ENCODE data around the gene CORT. TPM values are rescaled to one million over a fixed set of nuclear protein-coding genes. Genes with fewer than 3 reads are reported as not detected.

CORT gene
- total RNA-seq, 1 donor from 2014 or later, result not detected

DNA sequence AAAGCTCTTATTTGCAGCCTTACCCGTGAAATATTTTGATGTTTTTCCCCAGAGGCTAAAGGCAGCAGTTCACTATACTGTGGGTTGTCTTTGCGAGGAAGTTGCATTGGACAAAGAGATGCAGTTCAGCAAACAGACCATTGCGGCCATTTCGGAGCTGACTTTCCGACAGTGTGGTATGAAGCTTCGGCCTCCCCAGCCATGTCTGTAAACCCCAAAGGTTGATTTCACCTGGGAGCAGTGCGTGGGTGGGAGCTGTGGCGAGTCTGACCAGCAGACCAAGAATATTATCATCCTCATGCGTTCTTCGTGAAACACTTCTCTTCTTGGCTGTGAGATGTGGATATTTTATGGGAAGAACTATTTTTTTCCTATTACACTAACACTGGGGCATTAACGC, 16.0 kb upstream of the CORT start:
- no peak overlapping the region for H3K27ac ChIP-seq
- no peaks in the 10 kb centered on the region for H3K36me3 ChIP-seq
- intact Hi-C loops (cut with DNase I), result no loop called here
- no peak overlapping the region for H3K4me3 ChIP-seq
- H3K4me1 ChIP-seq, result peaks cover 17% of the 10 kb centered on the region
- no peaks in the 10 kb centered on the region for H3K9me3 ChIP-seq
- no peak for DNase-seq
- no peaks in the 10 kb centered on the region for H3K27me3 ChIP-seq (ENCODE audit: low read depth)
- no peak for ATAC-seq
- TF ChIP-seq CTCF (IDR thresholded peaks at IDR 0.05), result no peak

GRCh38 chr1:10434590-10434989, 15.2 kb upstream of the CORT start:
- H3K4me1 ChIP-seq, result peaks cover 15% of the 10 kb centered on the region
- H3K27me3 ChIP-seq (ENCODE audit: low read depth), result no peaks in the 10 kb centered on the region
- ATAC-seq (no peak), DNase-seq (no peak)
- H3K36me3 ChIP-seq, result no peaks in the 10 kb centered on the region
- H3K27ac ChIP-seq, result no peak overlapping the region
- intact Hi-C loops (cut with DNase I), result no loop called here
- TF ChIP-seq CTCF (IDR thresholded peaks at IDR 0.05), result no peak
- H3K9me3 ChIP-seq, result no peaks in the 10 kb centered on the region
- H3K4me3 ChIP-seq, result no peak overlapping the region

DNA sequence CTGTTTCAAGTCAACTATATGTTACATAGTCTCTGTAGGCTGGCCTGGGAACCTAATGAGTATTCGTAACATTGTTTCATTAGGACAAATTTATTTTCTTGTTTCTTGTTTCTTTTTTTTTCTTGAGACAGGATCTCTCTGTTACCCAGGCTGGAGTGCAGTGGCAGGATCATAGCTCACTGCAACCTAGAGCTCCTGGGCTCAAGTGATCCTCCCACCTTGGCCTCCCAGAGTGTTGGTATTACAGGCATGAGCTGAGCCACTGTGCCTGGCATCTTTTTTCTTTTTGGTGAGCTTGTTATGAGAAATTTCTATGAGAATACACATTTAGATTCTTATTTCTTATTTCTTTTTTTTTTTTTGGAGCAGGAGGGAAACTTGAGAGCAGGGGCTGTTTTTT, 12.8 kb upstream of the CORT start:
- Histone ChIP-seq H3K27ac (no peak overlapping the region), H3K9me3 (no peaks in the 10 kb centered on the region), H3K27me3 (ENCODE audit: low read depth) (no peaks in the 10 kb centered on the region), H3K4me3 (no peak overlapping the region), H3K36me3 (peaks cover 7% of the 10 kb centered on the region), H3K4me1 (no peaks in the 10 kb centered on the region)
- DNase-seq, result no peak
- no peak for TF ChIP-seq CTCF (IDR thresholded peaks at IDR 0.05)
- intact Hi-C loops (cut with DNase I), result no loop called here
- ATAC-seq, result no peak

DNA sequence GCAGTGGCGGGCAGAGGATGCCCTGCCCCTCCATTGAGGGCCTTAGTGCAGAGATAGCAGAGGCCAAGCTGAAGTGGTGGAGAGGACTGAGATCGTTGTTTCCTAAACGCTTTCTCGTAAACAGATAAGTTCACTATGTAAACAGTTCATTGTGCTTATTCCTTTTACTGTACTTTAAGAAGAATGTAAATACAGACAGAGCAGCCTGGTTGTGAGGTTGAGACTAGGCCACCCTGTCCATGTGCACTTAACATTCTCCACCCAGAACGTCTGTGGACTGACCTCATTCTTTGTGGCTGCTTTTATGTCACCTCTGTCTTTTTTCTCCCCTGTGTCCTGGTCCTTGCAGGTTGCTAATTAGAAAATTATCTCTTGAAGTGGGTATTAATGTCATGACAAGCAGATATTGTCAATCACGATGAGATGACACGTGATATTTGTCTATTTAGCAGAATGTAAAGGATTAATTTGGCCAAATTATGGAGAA, 11.1 kb upstream of the CORT start:
- Histone ChIP-seq H3K27ac (peak overlapping the region; percentile 6), H3K9me3 (no peaks in the 10 kb centered on the region), H3K36me3 (peaks cover 10% of the 10 kb centered on the region), H3K27me3 (ENCODE audit: low read depth) (no peaks in the 10 kb centered on the region), H3K4me1 (no peaks in the 10 kb centered on the region), H3K4me3 (no peak overlapping the region)
- ATAC-seq (peak; percentile 68 to 86), DNase-seq (no peak)
- no peak for TF ChIP-seq CTCF (IDR thresholded peaks at IDR 0.05)
- intact Hi-C loops (cut with DNase I), result no loop called here

GRCh38 chr1:10440305-10440704, 9.5 kb upstream of the CORT start:
- H3K27me3 ChIP-seq (ENCODE audit: low read depth), result no peaks in the 10 kb centered on the region
- H3K9me3 ChIP-seq, result no peaks in the 10 kb centered on the region
- no peak overlapping the region for H3K27ac ChIP-seq
- no peak for ATAC-seq
- H3K4me1 ChIP-seq, result no peaks in the 10 kb centered on the region
- no peak for DNase-seq
- TF ChIP-seq CTCF (IDR thresholded peaks at IDR 0.05), result no peak
- peaks cover 19% of the 10 kb centered on the region for H3K36me3 ChIP-seq
- intact Hi-C loops (cut with DNase I), result no loop called here
- no peak overlapping the region for H3K4me3 ChIP-seq

- Histone ChIP-seq H3K4me3 (no peak overlapping the region), H3K9me3 (no peaks in the 10 kb centered on the region), H3K27me3 (ENCODE audit: low read depth) (no peaks in the 10 kb centered on the region), H3K36me3 (peaks cover 19% of the 10 kb centered on the region), H3K4me1 (no peaks in the 10 kb centered on the region), H3K27ac (no peak overlapping the region)
- intact Hi-C loops (cut with DNase I), result no loop called here
- TF ChIP-seq CTCF (IDR thresholded peaks at IDR 0.05), result no peak
- ATAC-seq (no peak), DNase-seq (no peak)
These were observed 9.0 kb upstream of the CORT start for GRCh38 chr1:10440794-10441193.
